Mucosa of stomach (tissue), 1 donor: ENCODE data around the gene HOXD10.

Experiments
- H3K27me3 ChIP-seq: one replicate; pipeline ENCODE4 v1.7.0; 2013; ENCODE audit warnings: mild to moderate bottlenecking, low read length; ENCODE audit not compliant: control insufficient read depth, insufficient read depth
- H3K36me3 ChIP-seq: one replicate; pipeline ENCODE4 v1.7.0; 2013; ENCODE audit warnings: low read length; ENCODE audit not compliant: control insufficient read depth, insufficient read depth
- H3K4me1 ChIP-seq: one replicate; pipeline ENCODE4 v1.7.0; 2013; ENCODE audit warnings: mild to moderate bottlenecking, low read length; ENCODE audit not compliant: control insufficient read depth, insufficient read depth
- H3K4me3 ChIP-seq: one replicate; pipeline ENCODE4 v1.7.0; 2013; ENCODE audit warnings: low read length
- H3K9ac ChIP-seq: one replicate; pipeline ENCODE4 v1.7.0; 2013; ENCODE audit warnings: mild to moderate bottlenecking, low read length, moderate library complexity
- H3K9me3 ChIP-seq: one replicate; pipeline ENCODE4 v1.7.0; 2013; ENCODE audit warnings: mild to moderate bottlenecking, low read length, moderate library complexity; ENCODE audit not compliant: control insufficient read depth
- donor health status: Pancreatic carcinoma.

Gene HOXD10

GRCh38 chr2:176152350-176153181 is 36.0 kb downstream of the HOXD10 start:
- Histone ChIP-seq H3K4me1 (peaks cover 2% of the 10 kb centered on the region), H3K27me3 (peaks cover 97% of the 10 kb centered on the region), H3K4me3 (no peak overlapping the region)

GRCh38 chr2:176154576-176155252 is 38.1 kb downstream of the HOXD10 start:
- Histone ChIP-seq H3K36me3 (no peaks in the 10 kb centered on the region), H3K9ac (no peak overlapping the region), H3K27me3 (peaks cover 96% of the 10 kb centered on the region), H3K9me3 (no peaks in the 10 kb centered on the region), H3K4me3 (no peak overlapping the region), H3K4me1 (peaks cover 5% of the 10 kb centered on the region)

More at GRCh38 chr2:176152350-176153181, 36.0 kb downstream of the HOXD10 start:
- Histone ChIP-seq H3K9me3 (no peaks in the 10 kb centered on the region), H3K36me3 (no peaks in the 10 kb centered on the region), H3K9ac (no peak overlapping the region)

- H3K9me3 ChIP-seq = no peaks in the 10 kb centered on the region
- H3K4me3 ChIP-seq = no peak overlapping the region
- H3K9ac ChIP-seq = no peak overlapping the region
- peaks cover 96% of the 10 kb centered on the region for H3K27me3 ChIP-seq
- no peaks in the 10 kb centered on the region for H3K36me3 ChIP-seq
- peaks cover 5% of the 10 kb centered on the region for H3K4me1 ChIP-seq
Measured at GRCh38 chr2:176155356-176156044, 38.9 kb downstream of the HOXD10 start.

DNA sequence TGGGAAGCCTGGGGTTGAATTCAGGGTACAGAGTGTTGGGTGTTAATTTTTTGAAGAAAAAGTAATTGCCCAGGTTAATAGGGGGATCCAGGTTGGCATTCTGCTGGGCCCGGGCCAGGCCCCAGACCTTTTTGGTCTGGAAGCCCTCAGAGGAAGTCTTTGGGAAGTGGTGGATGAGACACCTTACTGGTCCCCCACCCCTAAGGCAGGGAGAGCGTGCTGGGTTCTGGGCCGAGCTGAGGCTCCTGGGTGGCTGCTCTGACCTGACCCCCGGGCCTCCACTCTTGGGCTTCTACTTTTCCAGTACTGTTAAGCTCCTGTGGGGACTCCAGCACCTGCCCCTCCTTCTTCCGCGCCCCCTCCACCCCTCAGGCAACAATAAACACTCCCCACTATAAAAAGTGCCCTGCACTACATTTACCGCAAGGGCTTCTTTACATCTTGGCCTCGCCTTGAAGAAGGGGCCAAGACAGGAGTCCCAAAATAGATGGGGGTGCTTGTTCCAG is 39.8 kb downstream of the HOXD10 start:
- Histone ChIP-seq H3K4me3 (no peak overlapping the region), H3K4me1 (peaks cover 5% of the 10 kb centered on the region), H3K36me3 (no peaks in the 10 kb centered on the region), H3K9ac (no peak overlapping the region), H3K27me3 (peaks cover 96% of the 10 kb centered on the region), H3K9me3 (no peaks in the 10 kb centered on the region)

- peaks cover 5% of the 10 kb centered on the region for H3K4me1 ChIP-seq
- H3K9me3 ChIP-seq = no peaks in the 10 kb centered on the region
- no peaks in the 10 kb centered on the region for H3K36me3 ChIP-seq
- H3K27me3 ChIP-seq = peaks cover 96% of the 10 kb centered on the region
- no peak within 1 kb of the TSS for H3K9ac ChIP-seq
- H3K4me3 ChIP-seq = no peak within 1 kb of the TSS
Measured at GRCh38 chr2:176156807-176157498, 40.4 kb downstream of the HOXD10 start, which contains the start of gene HOXD3. HOXD3 (plus strand) TSS chr2:176157307; CDS start chr2:176169115, 11,808 bp downstream.

GRCh38 chr2:176157499-176158185 is 41.1 kb downstream of the HOXD10 start:
- Histone ChIP-seq H3K27me3 (peaks cover 96% of the 10 kb centered on the region), H3K4me1 (peaks cover 5% of the 10 kb centered on the region), H3K4me3 (no peak overlapping the region), H3K36me3 (no peaks in the 10 kb centered on the region), H3K9ac (no peak overlapping the region), H3K9me3 (no peaks in the 10 kb centered on the region)

DNA sequence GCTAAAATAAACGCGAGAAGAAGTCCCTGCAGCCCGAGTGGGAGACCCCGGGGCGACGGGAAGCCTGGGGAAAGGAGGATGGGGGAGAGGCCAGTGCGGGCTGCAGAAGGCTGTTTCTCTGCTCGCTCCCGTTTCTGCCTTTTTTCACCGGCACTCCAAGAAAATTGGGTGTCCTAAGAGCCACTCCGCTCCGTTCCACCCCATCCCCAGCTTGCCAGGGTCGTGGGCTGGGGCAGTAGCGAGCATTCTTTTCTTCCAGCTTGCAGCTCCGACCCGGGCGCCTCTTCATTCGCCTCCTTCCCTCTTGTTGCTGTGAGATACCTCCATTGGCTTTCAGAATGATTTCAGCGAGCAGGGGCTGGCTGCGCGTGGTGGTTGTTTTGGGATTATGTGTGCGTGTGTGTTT is 41.6 kb downstream of the HOXD10 start:
- Histone ChIP-seq H3K4me1 (peaks cover 5% of the 10 kb centered on the region), H3K27me3 (peaks cover 98% of the 10 kb centered on the region), H3K9ac (no peak overlapping the region), H3K9me3 (no peaks in the 10 kb centered on the region), H3K4me3 (no peak overlapping the region), H3K36me3 (no peaks in the 10 kb centered on the region)

GRCh38 chr2:176158855-176159662 is 42.5 kb downstream of the HOXD10 start:
- H3K4me3 ChIP-seq = no peak overlapping the region
- no peaks in the 10 kb centered on the region for H3K36me3 ChIP-seq
- H3K9me3 ChIP-seq = no peaks in the 10 kb centered on the region
- H3K9ac ChIP-seq = no peak overlapping the region
- H3K4me1 ChIP-seq = peaks cover 5% of the 10 kb centered on the region
- peaks cover 98% of the 10 kb centered on the region for H3K27me3 ChIP-seq

DNA sequence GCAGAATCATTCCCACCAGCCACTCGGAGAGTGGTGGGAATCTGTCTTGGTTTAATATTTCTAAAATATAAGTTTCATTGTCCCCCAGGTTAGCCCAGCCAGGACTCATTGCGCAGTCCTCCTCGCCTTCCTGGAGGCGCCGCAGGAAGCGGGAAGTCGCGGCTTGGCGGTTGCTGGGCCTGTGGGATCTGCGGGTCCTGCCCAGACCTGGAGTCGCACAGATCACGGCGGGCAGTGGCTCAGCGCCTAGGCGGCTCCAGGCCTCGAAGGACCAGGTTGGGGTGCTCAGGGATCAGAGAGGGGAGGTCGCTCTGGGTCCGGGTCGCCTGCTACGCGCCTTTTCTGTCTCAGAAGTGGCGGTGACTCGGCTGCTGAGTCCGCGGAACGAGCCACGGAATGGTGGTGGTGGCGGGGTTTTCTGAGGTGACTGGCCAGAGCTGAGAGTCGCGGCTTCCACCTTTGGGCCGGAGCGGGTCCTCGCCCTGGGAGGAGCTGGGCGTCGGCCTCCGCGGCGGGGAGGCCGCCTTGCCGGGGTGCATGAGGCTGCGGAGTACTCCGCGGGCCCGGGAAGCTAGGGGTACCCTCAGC is 43.2 kb downstream of the HOXD10 start:
- Histone ChIP-seq H3K4me1 (peaks cover 5% of the 10 kb centered on the region), H3K9ac (no peak overlapping the region), H3K36me3 (no peaks in the 10 kb centered on the region), H3K4me3 (no peak overlapping the region), H3K9me3 (no peaks in the 10 kb centered on the region), H3K27me3 (peaks cover 98% of the 10 kb centered on the region)

DNA sequence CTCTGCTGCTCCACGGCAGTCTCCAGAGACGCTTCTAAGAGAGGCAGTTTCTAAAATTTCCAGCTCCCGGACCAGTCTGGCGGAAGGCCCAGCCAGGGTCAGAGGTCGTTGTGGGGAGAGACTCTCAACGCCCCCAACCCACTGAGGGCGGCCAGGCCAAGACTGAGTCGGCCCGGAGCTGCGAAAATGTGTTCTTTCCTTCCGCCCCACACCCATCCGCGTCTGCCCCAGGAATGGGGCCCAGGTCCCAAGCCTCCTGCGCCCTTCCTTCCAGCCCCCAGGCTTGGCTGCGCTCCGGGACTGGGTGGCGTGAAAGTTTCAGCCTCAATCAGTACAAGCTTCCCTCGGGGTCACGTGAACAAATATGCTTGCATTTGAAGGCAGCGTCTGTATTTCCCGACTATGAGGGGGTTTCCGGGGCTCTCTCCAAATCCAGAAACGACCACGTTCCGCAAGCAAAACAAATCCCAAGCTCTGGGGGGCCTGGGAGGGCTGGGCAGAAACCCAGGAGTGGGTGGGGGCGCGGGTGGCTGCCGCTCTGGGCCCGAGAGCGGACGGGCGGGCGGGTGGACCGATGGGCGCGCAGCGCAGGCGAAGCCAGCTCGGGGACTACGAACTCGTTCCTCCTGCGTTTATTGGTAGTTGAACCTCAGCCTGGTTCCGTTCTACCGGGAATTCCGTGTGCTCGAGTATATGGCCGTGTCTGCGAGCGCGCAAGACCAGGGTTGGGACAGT is 43.8 kb downstream of the HOXD10 start:
- no peaks in the 10 kb centered on the region for H3K9me3 ChIP-seq
- no peak overlapping the region for H3K9ac ChIP-seq
- H3K4me3 ChIP-seq = no peak overlapping the region
- H3K4me1 ChIP-seq = peaks cover 5% of the 10 kb centered on the region
- peaks cover 98% of the 10 kb centered on the region for H3K27me3 ChIP-seq
- no peaks in the 10 kb centered on the region for H3K36me3 ChIP-seq
